Epithelial cell of esophagus (primary cell): ENCODE data around the gene ARFGAP2.
A peak's percentile ranks its signal among the peaks of the same experiment; 100 is the strongest.

Experiments
- DNase-seq: peaks from one replicate; pipeline ENCODE4 v3.0.0; 2010; ENCODE audit warnings: low read depth
- H3K4me3 ChIP-seq: 2 replicates; pipeline ENCODE4 v1.5.1; 2011; ENCODE audit warnings: mild to moderate bottlenecking, low read length, control low read depth
- CTCF ChIP-seq: IDR thresholded peaks from 2 replicates; pipeline ENCODE4 v1.5.1; 2011; ENCODE audit warnings: low read depth, mild to moderate bottlenecking, low read length, control low read depth, inconsistent platforms; ENCODE audit not compliant: insufficient read depth; ENCODE audit errors: missing control alignments

ARFGAP2 gene

GRCh38 chr11:47177229-47177845 is 658 bp upstream of the ARFGAP2 start:
- peak overlapping the region; percentile 57 for H3K4me3 ChIP-seq
- TF ChIP-seq CTCF = peak; percentile 69
- peak; percentile 82 for DNase-seq

GRCh38 chr11:47175746-47176327 is 842 bp downstream of the ARFGAP2 start:
- TF ChIP-seq CTCF = no peak
- peak; percentile 52 for DNase-seq
- H3K4me3 ChIP-seq = peak overlapping the region; percentile 97

GRCh38 chr11:47172740-47173336 is 3.8 kb downstream of the ARFGAP2 start:
- TF ChIP-seq CTCF = no peak
- no peak overlapping the region for H3K4me3 ChIP-seq
- DNase-seq = no peak

- DNase-seq = no peak
- no peak for TF ChIP-seq CTCF
- no peak overlapping the region for H3K4me3 ChIP-seq
Measured at GRCh38 chr11:47171856-47172255, 4.8 kb downstream of the ARFGAP2 start.

GRCh38 chr11:47171061-47171838 is 5.4 kb downstream of the ARFGAP2 start:
- DNase-seq = no peak
- no peak for TF ChIP-seq CTCF
- H3K4me3 ChIP-seq = no peak overlapping the region

GRCh38 chr11:47166368-47166767 is 10.3 kb downstream of the ARFGAP2 start:
- no peak overlapping the region for H3K4me3 ChIP-seq
- DNase-seq = no peak
- no peak for TF ChIP-seq CTCF
